Rectal smooth muscle tissue (tissue), 1 donor: Measurements from ENCODE around the gene HOXC9.

Experiments used
- H3K27ac ChIP-seq: one replicate; pipeline ENCODE4 v1.7.0; 2013; ENCODE audit warnings: low read depth, low read length, inconsistent platforms
- H3K27me3 ChIP-seq: one replicate; pipeline ENCODE4 v1.7.0; 2013; ENCODE audit warnings: low read length; ENCODE audit not compliant: control insufficient read depth, insufficient read depth
- H3K36me3 ChIP-seq: one replicate; pipeline ENCODE4 v1.7.0; 2013; ENCODE audit warnings: low read length; ENCODE audit not compliant: control insufficient read depth, insufficient read depth
- H3K4me1 ChIP-seq: one replicate; pipeline ENCODE4 v1.7.0; 2013; ENCODE audit warnings: low read length; ENCODE audit not compliant: control insufficient read depth, insufficient read depth
- H3K4me3 ChIP-seq: one replicate; pipeline ENCODE4 v1.7.0; 2013; ENCODE audit warnings: low read length
- H3K9ac ChIP-seq: one replicate; pipeline ENCODE4 v1.7.0; 2013; ENCODE audit warnings: low read length

The HOXC9 gene

GRCh38 chr12:53974084-53975063, 25.6 kb upstream of the HOXC9 start, which contains the start of gene HOTAIR:
Gene HOTAIR (minus strand): TSS chr12:53974954.
- no peaks in the 10 kb centered on the region for H3K36me3 ChIP-seq
- no peak within 1 kb of the TSS for H3K9ac ChIP-seq
- H3K27ac ChIP-seq: no peak within 1 kb of the TSS
- peak within 1 kb of the TSS; percentile 32 for H3K4me3 ChIP-seq
- H3K27me3 ChIP-seq: peaks cover 78% of the 10 kb centered on the region
- no peaks in the 10 kb centered on the region for H3K4me1 ChIP-seq

DNA sequence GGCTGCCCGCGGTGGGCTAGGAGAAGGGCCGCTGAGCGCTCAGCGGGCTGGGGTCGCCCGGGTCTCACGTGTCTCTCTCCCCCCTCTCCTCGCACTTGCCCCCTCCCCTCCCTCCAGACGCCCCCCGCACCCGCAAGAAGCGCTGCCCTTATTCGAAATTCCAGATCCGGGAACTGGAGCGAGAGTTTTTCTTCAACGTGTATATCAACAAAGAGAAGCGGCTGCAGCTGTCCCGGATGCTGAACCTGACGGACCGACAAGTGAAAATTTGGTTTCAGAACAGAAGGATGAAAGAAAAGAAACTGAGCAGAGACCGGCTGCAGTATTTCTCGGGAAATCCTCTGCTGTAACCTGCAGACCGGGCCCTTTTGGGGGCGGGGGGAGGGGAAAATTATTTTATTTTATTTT, 24.9 kb upstream of the HOXC9 start:
- no peaks in the 10 kb centered on the region for H3K36me3 ChIP-seq
- H3K4me1 ChIP-seq: no peaks in the 10 kb centered on the region
- peaks cover 76% of the 10 kb centered on the region for H3K27me3 ChIP-seq
- H3K27ac ChIP-seq: no peak overlapping the region
- H3K4me3 ChIP-seq: no peak overlapping the region
- H3K9ac ChIP-seq: no peak overlapping the region

DNA sequence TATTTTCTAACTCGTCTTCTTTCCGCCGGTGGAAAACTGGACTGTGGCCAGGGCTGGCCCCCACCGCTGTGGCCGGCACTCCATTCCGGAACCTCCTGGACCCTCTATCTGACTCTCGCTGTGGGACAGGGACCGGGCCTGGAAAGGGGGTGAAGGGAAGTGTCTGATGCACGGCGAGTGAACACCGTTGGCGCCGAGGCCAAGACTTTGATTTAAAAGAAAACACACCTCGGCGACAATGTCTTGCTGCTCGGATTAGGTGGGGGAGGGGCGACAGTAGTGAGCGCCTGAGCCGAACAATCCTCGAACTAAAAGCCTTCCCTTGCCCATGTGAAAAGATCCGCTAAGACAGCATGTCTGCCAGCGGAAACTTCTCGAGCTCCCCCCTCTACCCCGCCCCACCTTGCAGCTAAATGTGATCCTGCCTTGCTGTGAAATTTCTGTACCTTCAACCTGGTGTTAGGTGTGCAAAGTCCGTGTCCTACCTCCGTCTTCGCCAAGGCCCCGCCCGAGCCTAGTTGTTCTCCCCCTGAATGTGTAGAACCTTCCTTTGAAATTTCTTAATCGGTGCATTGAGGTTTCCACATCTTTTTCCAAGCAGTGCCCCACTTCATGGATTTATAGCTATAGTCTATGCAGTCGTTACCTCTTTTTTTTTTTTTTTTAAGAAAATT, 24.3 kb upstream of the HOXC9 start:
- Histone ChIP-seq H3K4me3 (no peak overlapping the region), H3K4me1 (no peaks in the 10 kb centered on the region), H3K9ac (no peak overlapping the region), H3K36me3 (no peaks in the 10 kb centered on the region), H3K27me3 (peaks cover 76% of the 10 kb centered on the region), H3K27ac (no peak overlapping the region)

DNA sequence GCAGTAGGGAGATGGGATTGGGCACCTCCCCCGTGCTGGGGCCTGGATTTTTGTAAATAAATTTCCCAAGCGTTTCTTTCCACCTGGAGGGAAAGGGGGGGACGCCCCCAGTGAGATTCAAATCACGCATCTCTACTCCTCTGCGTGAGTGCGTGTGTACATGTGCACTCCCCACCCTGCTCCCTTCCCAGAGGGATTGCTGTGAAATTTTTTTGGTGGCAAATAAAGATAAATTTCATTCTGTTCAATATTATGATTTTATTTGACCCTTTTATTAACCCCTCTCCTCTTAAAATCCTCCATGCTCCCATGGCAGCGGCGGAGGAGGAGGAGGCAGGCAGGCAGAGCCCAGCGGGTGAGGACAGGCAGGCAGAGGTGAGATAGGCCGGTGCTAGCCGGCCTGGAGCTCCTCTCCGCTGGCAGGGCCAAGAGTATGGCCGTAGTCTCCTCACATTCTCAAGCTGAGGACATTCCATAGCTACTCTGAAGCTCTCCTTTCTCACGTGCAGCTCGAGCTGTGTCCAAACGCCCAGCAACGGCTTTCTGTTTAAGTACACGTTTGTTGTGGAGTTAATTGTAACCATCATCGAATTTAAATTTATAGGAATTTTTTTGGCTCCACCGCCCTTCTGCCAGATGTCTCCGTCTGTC, 23.7 kb upstream of the HOXC9 start:
- Histone ChIP-seq H3K27ac (no peak overlapping the region), H3K9ac (no peak overlapping the region), H3K36me3 (no peaks in the 10 kb centered on the region), H3K27me3 (peaks cover 75% of the 10 kb centered on the region), H3K4me3 (no peak overlapping the region), H3K4me1 (no peaks in the 10 kb centered on the region)

GRCh38 chr12:53976823-53977595, 23.0 kb upstream of the HOXC9 start:
- H3K9ac ChIP-seq: no peak overlapping the region
- no peak overlapping the region for H3K4me3 ChIP-seq
- H3K4me1 ChIP-seq: no peaks in the 10 kb centered on the region
- no peak overlapping the region for H3K27ac ChIP-seq
- no peaks in the 10 kb centered on the region for H3K36me3 ChIP-seq
- H3K27me3 ChIP-seq: peaks cover 73% of the 10 kb centered on the region

DNA sequence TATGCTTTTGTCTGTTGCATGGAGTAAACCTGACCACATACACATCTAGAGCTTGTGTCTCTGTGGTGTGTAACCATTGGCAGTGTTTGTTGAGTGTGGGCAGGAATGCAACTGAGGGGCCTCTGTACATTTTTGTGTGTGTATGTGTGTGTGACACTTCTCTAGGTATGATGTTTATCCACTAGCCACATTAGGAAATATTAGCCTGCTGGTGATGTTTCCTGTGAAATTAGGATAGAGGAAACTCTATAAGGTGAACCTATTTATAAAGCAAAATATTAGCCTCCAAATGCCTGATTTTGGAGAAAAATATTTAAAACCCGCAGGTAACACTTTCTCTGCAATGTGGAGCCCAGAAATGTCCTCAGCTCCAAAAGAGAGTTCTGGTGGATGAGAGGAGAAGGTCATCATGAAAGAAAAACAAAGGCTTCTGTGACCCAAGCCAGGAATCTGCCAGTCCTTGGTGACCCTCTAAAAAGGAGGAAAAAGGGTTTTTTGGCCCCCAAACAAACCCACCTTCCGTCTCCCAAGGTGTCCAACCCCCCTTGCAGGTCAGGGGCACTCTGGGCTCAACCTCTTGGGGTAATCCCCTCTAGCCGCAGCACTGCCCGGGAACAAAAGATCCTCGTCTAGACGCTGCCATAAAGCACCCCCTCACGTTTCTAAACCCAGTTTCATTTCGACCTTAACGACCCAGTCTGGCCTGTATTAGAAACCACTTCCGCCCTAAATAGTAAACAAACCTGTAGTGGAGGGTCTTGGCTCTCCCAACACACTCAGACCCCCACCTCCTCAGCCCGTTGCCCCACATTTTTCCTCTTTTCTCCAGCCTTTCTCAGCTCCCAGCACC, 22.1 kb upstream of the HOXC9 start:
- Histone ChIP-seq H3K4me1 (no peaks in the 10 kb centered on the region), H3K27me3 (peaks cover 72% of the 10 kb centered on the region), H3K9ac (no peak overlapping the region), H3K27ac (no peak overlapping the region), H3K36me3 (no peaks in the 10 kb centered on the region), H3K4me3 (no peak overlapping the region)

GRCh38 chr12:53978477-53979356, 21.2 kb upstream of the HOXC9 start:
- no peaks in the 10 kb centered on the region for H3K36me3 ChIP-seq
- no peak overlapping the region for H3K4me3 ChIP-seq
- no peak overlapping the region for H3K27ac ChIP-seq
- no peak overlapping the region for H3K9ac ChIP-seq
- peaks cover 72% of the 10 kb centered on the region for H3K27me3 ChIP-seq
- H3K4me1 ChIP-seq: no peaks in the 10 kb centered on the region

DNA sequence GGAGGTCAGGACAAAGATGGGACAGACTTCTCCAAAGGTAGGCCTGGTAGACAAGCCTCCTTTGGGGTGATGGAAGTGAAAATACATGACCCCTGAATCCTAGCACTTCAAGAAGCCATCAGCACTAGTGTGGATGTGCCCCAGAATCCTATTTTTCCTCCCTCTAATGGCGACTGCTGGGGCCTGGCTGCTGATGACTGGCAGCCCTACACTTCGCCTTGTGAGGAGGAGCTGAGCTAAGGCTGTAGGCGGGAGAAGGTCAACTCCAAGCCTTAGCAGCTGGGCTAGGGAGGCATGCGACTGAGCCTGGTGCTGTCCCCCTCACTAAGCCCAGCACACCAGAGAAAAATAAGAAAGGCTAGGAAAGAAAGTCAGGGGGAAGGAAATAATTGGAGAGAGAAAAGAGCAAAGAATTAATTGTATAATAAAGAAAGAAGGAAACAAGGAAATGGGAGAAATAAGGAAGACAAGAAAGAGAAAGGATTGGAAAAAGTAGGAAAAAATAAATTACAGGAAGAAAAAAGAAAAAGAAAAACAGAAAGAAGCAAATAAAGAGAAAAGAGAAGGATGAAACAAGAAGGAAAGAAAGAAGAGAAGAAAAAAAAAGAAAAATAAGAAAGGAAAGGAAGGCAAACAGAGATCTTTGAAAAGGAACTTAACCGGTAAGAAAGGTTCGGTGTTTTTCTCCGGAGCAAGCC, 19.7 kb upstream of the HOXC9 start:
- peaks cover 71% of the 10 kb centered on the region for H3K27me3 ChIP-seq
- no peak overlapping the region for H3K4me3 ChIP-seq
- no peaks in the 10 kb centered on the region for H3K36me3 ChIP-seq
- no peak overlapping the region for H3K27ac ChIP-seq
- no peak overlapping the region for H3K9ac ChIP-seq
- peaks cover under 1% of the 10 kb centered on the region for H3K4me1 ChIP-seq

DNA sequence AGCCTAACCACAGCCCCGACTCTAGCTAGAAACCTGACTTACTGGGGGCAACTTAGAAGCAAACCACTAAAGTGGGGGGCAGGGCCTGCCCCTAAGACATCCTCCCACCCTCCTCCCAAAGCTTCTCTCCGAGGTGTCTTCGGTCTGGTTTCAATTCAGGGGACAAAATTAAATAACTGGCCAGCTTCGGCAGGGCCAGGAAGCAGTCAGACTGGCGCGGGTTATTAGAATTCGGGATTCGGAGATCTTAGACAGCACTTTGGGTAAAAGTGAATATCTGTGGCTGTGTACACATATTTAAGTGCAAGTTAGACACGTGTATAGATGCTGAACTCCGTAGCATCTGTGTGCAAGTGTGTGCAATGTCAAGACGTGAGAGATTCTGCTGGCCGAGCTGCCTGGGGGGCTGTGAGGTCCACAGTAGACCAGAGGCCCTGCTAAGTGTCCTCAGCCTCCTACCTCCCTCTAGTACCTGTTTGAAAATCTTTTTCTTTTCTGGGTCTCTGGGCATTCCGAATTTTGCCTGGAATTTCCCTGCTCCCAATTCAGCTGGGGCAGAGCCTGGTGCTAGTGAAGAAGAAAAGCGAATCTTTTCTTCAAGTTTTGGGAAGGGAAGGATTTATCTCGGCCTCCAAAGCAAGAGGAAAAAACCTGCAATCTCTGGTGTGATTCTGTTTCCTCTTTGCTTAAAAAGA, 19.0 kb upstream of the HOXC9 start:
- H3K4me3 ChIP-seq: no peak overlapping the region
- no peaks in the 10 kb centered on the region for H3K36me3 ChIP-seq
- H3K27me3 ChIP-seq: peaks cover 72% of the 10 kb centered on the region
- H3K27ac ChIP-seq: no peak overlapping the region
- no peak overlapping the region for H3K9ac ChIP-seq
- peaks cover 3% of the 10 kb centered on the region for H3K4me1 ChIP-seq
